ENCODE measurements around the gene NOB1.

NOB1 gene

GRCh38 chr16:69718111-69718764 is 36.5 kb downstream of the NOB1 start:
- no peak for DNase-seq

DNA sequence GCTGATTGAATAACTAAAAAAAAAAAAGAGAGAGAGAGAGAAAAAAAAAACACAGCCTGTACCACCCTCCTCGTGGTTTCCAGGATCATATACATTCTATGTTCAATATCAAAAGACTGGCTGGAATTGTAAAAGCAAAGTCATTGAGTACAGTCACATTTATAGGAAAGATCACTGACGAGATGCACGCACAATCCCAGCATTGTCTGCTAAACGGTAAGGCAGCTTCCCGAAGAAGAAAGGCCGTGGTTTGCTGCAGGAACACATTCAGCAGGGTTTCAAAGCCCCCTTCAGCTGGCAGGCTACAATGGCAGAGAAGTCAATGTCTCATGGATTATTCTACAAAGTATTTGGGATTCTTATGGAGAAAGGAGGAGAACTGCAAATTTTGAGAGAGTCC is 37.7 kb downstream of the NOB1 start:
- no peak for DNase-seq

DNA sequence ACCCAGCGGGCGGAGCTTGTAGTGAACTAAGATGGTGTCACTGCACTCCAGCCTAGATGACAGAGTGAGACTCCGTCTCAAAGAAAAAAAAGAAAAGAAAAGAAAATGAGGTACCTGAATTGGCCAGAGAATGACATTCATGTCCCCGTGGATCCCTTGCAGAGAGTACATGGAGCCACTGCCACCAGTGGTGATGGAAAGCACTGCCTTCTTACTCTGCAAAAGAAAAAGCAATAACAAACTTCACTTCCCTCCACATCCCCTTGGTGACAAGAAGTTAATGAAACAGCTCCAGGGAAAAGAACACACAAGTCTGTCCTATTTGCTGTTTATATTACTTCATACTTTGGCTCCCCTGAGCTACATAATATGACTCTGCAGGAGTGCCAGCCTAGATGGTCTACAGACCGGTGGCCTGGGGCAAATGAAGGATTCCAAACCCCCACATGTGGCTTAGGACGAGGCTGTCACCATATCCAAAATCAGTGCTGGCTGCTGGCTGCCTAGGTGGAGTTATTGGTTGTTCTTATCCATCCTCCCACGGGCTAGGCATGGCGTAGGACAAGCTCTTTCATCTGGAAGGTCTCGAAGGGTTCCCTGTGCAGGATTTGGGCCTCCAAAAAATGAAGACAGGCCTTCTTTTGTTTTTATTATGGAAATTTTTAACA is 41.7 kb downstream of the NOB1 start:
- no peak for DNase-seq

DNA sequence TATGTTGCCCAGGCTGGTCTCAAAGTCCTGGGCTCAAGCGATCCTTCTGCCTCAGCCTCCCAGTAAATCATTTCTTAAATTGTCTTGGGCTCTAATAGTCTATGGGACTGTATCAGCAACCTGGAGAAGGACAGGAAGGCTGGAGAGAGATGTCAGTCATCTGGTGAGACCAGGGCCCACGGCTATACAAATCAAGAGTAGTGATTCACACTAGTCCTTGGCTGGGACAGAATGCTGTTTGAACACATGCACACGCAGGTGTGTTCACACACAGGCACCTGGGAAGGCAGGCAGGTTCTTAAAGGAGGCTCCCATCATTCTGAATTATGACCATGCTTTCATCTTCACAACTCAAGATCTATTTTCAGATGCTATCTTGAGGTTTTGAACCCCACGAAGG is 42.4 kb downstream of the NOB1 start:
- no peak for DNase-seq

DNA sequence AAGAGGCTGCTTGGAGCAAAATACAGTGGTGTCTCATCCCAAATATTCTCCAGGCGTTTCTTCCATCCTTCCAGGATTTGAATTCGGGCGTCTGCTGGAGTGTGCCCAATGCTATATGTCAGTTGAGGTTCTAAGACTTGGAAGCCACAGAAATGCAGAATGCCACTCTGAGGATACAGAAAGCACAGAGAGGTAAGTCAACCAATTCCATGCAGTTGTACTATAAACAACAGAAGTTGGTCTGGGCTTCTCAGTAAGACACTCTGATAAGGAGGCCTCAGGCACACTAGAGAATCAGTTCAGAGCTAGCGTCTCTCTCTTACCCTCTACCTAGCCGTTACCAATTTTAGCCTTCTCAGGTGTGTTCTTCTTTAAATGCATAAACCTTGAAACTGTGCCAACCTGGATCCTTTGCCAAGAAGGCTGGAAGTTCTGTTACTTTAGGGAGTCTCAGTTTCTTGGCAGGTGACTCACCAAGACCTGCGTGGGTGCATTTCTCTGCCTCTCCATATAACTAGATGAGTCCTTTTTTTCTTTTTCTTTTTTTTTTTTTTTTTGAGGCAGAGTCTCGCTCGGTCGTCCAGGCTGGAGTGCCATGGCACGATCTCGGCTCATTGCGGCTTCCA is 43.5 kb downstream of the NOB1 start:
- DNase-seq, result no peak

- DNase-seq, result no peak
Observed at GRCh38 chr16:69709456-69710084, 45.2 kb downstream of the NOB1 start.

DNA sequence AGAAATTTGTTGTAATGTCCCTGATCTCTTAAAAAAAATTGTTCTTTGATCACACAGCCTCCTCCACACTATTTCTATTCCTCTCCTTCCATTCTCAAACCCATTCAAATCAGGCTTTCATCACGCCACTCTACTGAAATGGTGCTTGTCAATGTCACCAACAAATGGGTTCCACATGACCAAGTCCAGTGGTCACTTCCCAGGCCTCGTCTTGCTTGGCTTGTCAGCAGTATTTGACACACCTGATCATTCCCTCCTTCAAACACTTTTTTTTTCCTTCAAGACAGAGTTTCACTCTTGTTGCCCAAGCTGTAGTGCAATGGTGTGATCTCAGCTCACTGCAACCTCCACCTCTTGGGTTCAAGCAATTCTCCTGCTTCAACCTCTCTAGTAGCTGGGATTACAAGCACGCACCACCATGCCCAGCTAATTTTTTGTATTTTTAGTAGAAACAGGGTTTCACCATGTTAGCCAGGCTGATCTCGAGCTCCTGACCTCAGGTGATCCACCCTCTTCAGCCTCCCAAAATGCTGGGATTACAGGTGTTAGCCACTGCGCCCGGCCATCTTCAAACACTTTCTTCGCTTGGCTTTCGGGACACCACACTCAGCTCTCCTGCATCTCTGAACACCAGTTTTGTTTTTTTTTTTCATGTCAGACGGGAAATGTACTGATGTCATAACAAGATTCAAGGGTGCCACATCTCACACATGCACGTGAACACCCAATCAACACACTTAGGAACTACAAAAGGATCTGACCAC is 46.6 kb downstream of the NOB1 start:
- no peak for DNase-seq

DNA sequence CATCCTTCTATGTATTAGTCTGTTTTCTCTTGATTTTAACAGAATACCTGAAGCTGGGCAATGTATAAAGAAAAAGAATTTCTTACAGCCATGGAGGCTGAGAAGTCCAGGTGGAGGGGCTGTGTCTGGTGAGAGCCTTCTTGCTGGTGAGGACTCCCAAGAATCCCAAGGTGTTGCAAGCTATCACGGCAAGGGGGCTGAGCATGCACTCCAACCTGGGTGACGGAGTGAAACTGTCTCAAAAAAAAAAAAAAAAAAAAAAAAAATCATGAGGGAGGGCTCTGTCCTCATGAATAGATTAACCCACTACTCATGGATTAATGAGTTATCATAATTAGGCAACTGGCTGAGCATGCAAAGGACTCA is 47.8 kb downstream of the NOB1 start:
- no peak for DNase-seq

DNA sequence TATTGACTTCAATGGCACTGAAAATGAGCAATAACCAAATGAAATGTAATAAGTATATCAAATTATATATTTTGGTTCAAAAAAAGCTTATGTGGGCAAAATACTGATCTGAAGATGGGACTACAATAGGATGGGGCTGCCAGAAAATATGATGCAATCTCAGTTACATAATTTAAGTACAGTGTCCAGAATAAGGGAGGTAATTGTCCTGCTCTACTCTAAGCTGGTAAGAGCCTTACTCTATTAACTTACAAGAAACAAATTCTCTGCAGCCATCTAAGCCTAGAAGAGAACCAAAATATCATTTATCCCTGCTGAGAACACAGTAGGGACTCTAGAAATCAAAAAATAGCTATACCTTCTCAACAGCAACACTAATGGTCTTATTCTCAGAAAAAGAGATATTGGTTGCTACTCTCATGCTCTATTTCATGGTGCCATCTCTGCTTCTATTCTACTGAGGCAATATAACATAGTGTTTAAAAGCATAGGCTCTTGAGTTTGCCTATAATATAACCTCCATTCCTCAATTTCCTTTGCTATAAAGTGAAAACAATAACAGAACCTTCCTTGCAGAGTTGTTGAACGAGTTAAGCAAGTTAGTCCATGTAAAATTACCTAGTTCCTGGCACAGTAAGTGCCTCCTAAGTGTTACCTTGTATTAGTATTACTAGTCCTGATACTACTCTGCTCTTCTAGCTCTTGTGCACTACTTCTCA is 48.3 kb downstream of the NOB1 start:
- no peak for DNase-seq

GRCh38 chr16:69703638-69704037 is 51.1 kb downstream of the NOB1 start:
- DNase-seq, result no peak

GRCh38 chr16:69701866-69702265 is 52.9 kb downstream of the NOB1 start:
- DNase-seq, result no peak

DNA sequence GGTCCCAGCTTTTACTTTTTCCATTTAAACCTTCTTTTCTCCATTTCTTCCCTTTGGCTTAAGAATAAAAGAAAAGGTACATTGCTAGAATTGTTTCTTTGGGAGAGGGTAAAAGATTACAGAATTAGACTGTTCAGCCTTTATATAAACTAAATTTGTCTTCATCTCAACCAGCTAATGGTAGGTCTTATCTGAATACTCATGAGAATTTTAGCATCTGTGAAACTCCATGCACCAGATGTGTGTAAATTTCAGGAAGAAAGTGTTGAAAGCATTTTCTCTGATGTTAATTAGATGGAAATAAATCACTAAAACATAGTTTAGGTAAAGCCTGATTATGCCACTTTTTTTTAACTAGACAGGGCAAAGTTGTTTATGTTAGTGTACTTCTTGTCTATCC is 53.3 kb downstream of the NOB1 start:
- no peak for DNase-seq

GRCh38 chr16:69699915-69700314 is 54.8 kb downstream of the NOB1 start:
- no peak for DNase-seq

GRCh38 chr16:69698404-69698803 is 56.3 kb downstream of the NOB1 start:
- DNase-seq, result no peak

DNA sequence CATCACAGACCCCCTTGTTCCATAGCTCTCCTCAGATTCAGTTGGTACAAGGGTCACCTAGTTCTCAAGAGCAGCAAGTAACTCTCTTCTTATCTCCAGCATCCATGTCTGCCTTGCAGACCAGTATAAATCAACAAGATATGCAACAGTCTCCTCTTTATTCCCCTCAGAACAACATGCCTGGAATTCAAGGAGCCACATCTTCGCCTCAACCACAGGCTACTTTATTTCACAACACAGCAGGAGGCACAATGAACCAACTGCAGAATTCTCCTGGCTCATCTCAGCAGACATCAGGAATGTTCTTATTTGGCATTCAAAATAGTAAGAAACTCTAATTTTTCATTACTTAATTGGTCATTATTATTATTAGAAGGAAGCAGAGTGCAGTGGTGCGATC is 60.8 kb downstream of the NOB1 start:
- no peak for DNase-seq

- DNase-seq, result no peak
Observed at GRCh38 chr16:69691980-69692911, 62.5 kb downstream of the NOB1 start.

Measured in activated CD4-positive, CD25-positive, alpha-beta regulatory T cell treated with anti-CD3 and anti-CD28 coated beads, Interleukin-2, amount 50 U/mL, for 72 hours (primary cell).